ENCODE measurements around the gene BMPER.

Gene BMPER

DNA sequence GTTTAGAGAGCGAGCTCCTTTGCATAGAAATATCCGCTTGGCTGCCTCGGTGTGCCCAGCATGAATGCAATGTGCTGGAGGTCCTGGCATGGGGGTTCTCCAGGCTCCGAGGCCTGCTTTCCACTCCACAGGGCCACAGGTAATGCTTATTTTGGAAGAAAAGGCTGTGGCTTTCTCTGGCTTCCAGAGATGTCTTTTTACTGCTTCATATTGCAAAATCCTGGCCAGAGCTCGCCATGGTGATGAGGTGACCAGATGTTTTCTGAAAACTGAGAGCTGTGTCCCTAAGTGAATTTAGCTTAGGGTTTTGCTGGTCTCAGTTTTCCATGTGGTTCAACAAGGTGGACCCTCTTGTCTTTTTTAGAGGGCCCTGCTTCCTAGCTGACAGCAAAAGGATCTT is 65.2 kb downstream of the BMPER start:
- no peak for DNase-seq (ENCODE audit: low read depth)

DNA sequence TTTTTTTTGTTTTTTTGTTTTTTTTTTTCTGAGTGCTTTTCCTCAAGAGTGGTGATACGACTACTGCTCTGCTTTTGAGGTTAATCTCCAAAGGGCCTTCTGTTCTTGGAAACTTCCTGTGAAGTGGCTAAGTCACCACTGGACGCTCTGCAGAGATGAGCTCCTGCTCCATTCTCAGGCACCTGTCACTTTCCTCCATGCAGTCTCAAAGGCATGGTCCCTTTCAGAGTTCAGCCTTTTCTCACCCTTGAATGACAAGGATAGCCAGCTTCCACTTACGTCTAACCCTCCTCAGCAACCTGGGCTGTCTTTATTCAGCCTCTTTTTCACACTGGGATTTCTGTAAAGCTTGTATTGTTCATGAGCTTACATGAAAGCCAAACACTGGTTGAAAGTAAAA is 65.8 kb downstream of the BMPER start:
- DNase-seq (ENCODE audit: low read depth) = no peak

- no peak for DNase-seq (ENCODE audit: low read depth)
These were observed 68.1 kb downstream of the BMPER start for GRCh38 chr7:33973231-33974015.

- no peak for DNase-seq (ENCODE audit: low read depth)
These were observed 74.0 kb downstream of the BMPER start for GRCh38 chr7:33979300-33979806.

- DNase-seq (ENCODE audit: low read depth) = no peak
These were observed 74.5 kb downstream of the BMPER start for GRCh38 chr7:33979807-33980355.

DNA sequence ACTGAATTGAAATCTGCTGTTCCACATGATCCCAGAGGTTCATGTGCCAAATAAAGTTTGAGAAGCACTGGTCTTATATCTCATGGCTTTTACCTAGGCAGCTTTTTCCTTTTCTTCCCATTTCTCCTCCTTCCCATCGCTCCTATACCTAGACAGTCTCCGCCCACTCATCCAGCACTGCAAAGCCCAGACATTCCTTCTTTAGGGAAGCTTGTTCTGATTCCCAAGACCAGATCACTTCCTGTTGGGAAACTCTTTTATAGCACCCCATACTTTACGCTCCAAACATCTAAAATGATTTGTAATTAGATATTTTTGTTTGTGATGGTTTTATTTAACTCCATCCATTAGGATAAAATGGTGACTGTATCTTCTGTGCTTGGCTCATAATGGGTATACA is 75.9 kb downstream of the BMPER start:
- no peak for DNase-seq (ENCODE audit: low read depth)

GRCh38 chr7:33981671-33982424 is 76.5 kb downstream of the BMPER start:
- no peak for DNase-seq (ENCODE audit: low read depth)

GRCh38 chr7:33982425-33982786 is 77.1 kb downstream of the BMPER start:
- no peak for DNase-seq (ENCODE audit: low read depth)

DNA sequence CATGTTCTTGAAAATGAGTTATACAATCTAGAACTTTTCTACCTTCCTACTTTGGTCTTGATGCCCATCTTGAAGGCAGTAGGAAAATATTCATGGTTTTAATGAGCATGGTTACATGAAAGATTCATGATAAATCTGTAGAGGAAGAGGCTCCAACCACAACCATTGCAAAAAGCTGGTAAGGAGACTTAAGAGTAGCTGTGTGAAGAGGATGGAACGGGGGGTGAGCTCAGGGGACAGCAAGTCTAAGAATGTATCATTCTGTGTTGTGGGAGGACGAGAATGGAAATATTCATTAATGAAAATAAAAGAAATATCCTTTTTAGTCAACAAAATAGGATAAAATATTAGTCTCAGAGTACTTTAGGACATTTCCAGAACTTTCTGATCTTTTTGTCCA is 81.1 kb downstream of the BMPER start:
- DNase-seq (ENCODE audit: low read depth) = no peak

DNA sequence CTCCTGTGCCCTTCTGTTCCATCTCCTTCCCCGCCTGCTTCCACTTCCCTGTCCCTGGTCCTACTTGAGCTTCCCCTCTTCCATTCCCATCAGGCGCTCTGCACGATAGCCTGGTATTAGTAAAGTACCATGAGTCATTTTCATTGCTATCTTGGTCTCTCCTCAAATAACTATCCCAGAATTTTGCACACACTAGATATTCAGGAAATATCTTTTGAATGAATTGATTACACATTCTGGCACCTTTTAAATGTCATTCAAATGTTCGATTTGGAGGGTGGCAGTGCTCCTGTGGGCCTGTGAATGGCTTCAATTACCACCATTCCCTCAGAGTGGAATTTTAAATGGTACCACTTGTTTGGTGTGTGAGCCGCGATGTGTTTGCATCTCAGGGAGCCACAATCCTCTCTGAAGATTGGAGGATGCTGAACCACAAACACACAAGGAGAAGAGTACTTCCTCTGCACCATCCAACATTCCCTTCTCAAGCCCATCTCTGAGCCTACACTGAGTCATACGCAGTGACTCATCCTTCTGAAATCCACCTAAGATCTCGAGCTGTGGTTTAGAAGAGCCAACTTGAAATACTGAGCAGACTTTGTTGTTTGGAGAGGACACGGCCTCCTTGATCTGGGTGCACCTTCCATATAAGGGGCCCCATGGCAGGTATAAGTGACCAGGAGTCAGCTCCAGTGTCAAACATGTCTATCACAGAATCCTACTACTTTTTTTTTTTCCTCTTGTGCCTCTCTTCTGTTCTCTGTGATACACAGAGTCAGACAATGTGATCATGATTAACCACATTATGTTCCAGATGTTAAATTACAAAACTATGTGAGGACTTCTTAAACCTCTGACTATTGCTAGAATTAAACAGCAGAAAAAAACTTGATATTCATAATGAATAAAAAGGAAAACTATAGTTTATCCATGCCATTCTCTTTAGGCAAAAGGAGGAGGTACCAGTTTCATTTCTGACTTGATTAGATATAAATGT is 81.9 kb downstream of the BMPER start:
- DNase-seq (ENCODE audit: low read depth) = no peak

DNA sequence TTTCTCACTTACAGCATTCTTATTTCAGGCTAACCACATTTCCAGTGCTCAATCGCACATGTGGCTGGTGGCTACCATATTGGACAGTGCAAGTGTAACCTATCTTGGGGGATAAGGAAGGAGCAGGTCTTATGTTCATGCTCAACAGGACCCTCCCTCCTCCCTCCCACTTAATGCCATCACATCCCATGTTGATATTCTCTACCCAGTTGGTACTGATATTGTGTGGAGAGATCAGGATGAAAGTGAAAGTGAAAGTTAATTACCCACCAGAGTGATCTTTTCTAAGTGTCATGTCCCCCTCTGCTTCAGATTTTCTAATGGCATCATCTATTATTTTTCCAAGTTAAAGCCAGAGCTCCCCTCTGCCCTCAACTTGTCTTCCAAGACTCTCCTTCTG is 91.6 kb downstream of the BMPER start:
- DNase-seq (ENCODE audit: low read depth) = no peak

GRCh38 chr7:33998476-33998875 is 93.1 kb downstream of the BMPER start:
- no peak for DNase-seq (ENCODE audit: low read depth)

DNA sequence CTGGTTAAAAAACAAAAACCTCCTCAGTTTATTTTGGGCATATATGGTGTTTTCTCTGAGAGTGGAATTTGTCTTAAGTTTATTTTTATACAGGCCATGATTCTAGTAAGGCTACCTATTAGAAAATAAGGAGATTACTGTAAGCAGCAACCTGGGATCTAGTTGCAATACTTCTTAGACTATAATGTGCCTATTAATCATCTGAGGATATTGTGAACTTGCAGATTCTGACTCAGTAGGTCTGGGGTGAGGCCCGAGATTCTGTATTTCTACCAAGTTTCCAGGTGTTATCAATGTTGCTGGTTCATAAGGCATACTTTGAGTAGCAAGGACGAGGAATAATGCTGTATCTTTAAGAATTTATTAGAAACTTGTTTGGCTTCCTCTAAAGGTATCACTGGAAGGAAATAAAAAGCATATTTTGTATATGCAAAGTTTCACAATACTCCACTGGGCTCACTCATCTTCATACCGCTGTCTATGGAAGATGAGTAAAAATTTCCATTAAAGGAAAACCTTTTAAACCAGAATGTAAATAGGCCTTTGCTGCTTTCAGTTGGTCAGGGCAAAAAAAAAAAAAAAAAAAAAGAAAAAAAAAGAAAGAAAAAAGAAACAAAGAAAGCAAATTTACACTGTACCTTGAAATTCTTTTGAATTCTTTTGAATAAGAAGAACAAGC is 105.8 kb downstream of the BMPER start:
- DNase-seq (ENCODE audit: low read depth) = no peak

DNA sequence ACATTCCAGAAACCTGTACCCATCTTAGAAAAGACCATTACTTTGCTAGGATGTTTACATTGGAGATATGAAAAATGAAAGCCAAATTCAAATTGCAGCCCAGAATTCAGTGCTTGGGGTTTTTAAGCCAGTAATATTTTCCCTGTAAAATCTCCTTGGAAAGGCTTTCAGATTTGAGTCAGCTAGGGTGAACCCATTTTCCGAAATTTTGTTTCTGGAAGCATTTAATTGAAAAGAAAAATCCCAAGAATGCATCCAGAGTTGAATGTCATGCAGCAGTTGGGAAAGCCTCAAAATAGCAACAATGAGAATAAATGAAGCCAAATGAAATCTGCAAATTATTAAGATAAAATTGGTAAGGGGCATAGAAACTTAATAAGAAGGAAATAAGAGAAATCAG is 106.4 kb downstream of the BMPER start:
- DNase-seq (ENCODE audit: low read depth) = no peak

GRCh38 chr7:34013421-34013820 is 108.1 kb downstream of the BMPER start:
- DNase-seq (ENCODE audit: low read depth) = no peak

GRCh38 chr7:34015651-34016050 is 110.3 kb downstream of the BMPER start:
- no peak for DNase-seq (ENCODE audit: low read depth)

DNA sequence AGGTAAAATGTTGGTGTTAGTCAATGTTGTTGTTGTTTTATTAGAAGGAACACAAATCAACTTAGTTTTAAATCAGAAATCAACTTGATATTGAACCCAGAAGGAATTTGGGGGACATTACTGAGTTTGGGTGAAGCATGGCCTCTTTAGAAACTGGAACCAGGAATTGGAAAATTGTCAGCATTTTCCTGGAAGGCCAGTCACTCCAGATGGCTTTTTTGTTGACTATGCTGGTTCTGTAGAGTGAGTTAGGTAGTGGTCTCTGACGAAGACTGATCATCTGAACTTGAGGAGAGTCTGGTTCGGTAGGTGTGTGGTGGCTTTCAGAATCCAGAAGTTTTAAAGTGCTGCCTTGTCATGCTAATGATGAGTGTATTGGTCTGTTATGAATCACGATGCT is 111.5 kb downstream of the BMPER start:
- DNase-seq (ENCODE audit: low read depth) = no peak

DNA sequence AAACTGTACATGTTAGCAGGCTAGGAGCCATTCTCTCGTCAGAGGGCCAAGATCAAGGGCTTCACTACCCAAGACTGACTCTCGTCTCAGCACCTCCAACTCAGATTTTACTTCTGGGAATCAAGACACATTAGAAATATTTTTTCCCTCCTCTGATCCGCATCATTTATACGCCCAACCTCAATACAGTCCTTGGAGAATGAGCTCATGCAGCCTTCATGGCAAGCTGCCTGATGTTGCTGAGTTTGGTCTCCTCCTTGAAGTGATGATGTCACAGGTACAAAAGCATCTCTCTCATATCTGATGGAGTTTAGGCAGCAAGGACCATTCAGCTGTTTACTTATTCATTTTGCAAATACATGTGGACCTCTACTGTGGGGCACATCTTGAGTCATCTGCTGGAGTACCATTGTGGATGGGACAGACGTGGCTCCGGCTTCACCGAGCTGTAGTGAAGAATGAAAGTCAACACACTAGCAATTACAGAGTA is 114.0 kb downstream of the BMPER start:
- no peak for DNase-seq (ENCODE audit: low read depth)

GRCh38 chr7:34022626-34023025 is 117.3 kb downstream of the BMPER start:
- no peak for DNase-seq (ENCODE audit: low read depth)

DNA sequence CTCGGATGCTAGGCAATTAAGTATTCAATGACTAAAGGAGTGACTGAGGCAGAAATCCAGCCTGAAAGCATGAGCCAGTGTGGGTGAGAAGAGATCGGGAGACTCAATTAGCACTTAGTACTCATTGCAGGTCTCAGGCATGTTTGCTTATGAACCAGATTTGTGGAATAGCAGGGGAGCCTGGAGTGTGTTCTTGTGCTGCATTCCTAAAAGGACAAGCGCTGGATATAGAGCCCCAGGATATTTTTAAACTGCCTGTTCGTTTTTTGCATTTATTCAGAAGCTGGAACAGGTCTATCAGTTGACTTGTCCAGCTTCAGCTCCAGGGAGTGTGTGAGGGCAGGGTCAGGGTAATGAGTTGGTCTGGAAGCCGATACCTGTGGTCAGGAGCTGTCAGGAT is 120.3 kb downstream of the BMPER start:
- no peak for DNase-seq (ENCODE audit: low read depth)

DNA sequence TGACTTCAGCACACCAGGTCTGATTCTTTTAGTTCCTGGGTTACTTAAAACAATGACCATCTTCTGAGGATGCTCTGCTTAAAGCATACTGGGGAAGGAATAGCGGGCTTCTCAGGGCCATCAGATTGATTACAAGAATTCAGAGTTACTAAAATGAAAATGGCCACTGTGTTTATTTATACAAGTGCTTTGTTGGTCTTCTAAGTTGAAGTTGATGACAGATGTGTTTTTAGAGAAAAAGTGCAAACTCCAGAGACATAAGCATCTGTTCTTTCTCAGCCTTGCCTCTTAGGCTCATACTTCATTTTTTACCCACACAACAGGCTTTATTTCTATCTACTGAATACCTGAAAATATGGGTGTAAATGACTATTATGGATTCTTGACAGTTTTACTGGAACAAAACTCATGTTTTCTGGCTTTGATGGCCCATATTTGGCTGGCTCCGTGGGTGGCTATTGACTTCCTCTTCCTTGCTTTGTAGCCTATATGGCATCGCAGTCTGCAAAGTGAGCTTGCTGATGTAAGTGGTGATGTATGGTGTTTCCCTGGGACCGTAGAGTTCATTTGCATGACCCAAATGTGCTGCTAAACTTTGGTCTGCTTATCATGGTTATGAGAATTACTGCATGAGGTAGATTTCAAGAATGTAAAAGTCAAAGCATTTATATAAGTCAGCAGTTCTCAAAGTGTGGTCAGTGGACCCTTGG is 121.3 kb downstream of the BMPER start:
- no peak for DNase-seq (ENCODE audit: low read depth)
